Left ventricle myocardium superior (tissue), 1 donor: ENCODE measurements around the gene SPOCK1. TPM values are rescaled to one million over a fixed set of nuclear protein-coding genes. Genes with fewer than 3 reads are reported as not detected.
"Not testable (repeated sequence)": the region's sequence is repeated elsewhere in the genome, so short reads cannot be mapped to it uniquely, and the experiment has no call there.

ENCODE experiments used
- ATAC-seq: fragments of 200-7000 bp; cut with Tn5 transposase; one replicate; pipeline ENCODE4 v1.9.1; 2020; ENCODE audit warnings: mild to moderate bottlenecking, moderate library complexity
- DNase-seq: peaks from one replicate; pipeline ENCODE4 v3.0.0-alpha.2; 2020
- intact Hi-C: fragments of 100-400 bp; cut with micrococcal nuclease; formaldehyde crosslinking; loops from one replicate; pipeline ENCODE4 v1.11.0; 2022
- long read RNA-seq: library from polyadenylated mRNA; unstranded; transcript quantifications from one replicate; pipeline ENCODE4 v2.0.0, GENCODE V29; 2021
- total RNA-seq: library from RNA; stranded (reverse); fragmentation: NEBNext Ultra II Directional; extraction: Animal tissue kit (Norgen Biotek cat#: 25700); gene quantifications from one replicate; pipeline ENCODE4 v1.2.1, GENCODE V29; 2021
- donor health status: DM: no; HTN: yes; CAD: no; lungs with severe emphysema.

The SPOCK1 gene
- 14.7 TPM for total RNA-seq
- long read RNA-seq = 0 reads

DNA sequence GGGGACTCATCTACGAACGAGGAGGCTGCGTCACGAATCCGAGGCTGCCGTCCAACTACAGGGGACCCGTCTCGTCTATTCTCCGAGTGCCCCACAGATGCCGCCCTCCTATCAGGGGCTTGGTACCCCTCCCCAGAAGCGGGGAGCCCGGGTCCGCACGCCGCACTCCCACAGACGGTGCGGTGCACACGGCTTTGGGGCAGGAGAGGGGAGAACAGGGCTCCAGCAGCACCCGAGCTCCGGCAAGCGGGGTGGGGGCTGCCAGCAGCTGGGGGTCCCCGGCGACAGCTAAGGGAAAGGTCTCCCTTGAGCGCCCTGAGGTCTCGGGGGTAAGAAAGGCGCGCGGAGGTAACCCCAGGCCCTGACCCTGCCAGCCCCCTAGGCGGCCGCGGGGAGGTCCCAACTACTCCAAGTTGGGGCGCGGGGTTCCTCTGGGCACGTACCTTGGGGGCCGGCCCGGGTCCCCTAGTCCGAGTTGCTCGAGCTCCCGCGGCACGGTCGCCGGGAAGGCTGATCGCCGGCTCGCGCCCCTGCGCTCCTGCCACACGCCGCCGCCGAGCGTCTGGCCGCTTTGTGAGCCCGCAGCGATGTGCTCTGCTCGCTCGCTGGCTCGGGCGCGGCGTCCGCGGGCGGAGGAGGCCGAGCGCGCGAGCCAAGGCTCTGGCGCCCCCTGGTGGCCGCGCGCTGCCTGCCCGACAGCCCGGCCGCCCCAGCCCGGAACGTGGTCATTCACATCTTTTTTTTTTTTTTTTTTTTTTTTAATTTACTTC lies at the start of gene SPOCK1:
Gene SPOCK1, minus strand, starts transcription at position 591 of the 770 bp plus-strand sequence.
- intact Hi-C loops = loop anchor here (5.0 kb wide), 1 partner anchor 177 kb away; no protein-coding TSS in a partner anchor
- ATAC-seq = peak; percentile 96

GRCh38 chr5:137545956-137546355 lies 46.8 kb upstream of the SPOCK1 start:
- ATAC-seq (no peak), DNase-seq (no peak)
- intact Hi-C loops = no loop called here

More for the DNA sequence above, at the start of gene SPOCK1:
- peak; percentile 91 for DNase-seq

- intact Hi-C loops, ATAC-seq, DNase-seq: not testable (repeated sequence)
Measured at GRCh38 chr5:137535449-137535848, 36.3 kb upstream of the SPOCK1 start.

- ATAC-seq = no peak
- no peak for DNase-seq
- intact Hi-C loops = no loop called here
Measured at GRCh38 chr5:137533963-137534362, 34.8 kb upstream of the SPOCK1 start.

GRCh38 chr5:137531266-137531665 lies 32.1 kb upstream of the SPOCK1 start:
- intact Hi-C loops = no loop called here
- DNase-seq (no peak), ATAC-seq (no peak)

GRCh38 chr5:137521246-137521645 lies 22.1 kb upstream of the SPOCK1 start:
- ATAC-seq = no peak
- intact Hi-C loops = no loop called here
- DNase-seq = no peak

DNA sequence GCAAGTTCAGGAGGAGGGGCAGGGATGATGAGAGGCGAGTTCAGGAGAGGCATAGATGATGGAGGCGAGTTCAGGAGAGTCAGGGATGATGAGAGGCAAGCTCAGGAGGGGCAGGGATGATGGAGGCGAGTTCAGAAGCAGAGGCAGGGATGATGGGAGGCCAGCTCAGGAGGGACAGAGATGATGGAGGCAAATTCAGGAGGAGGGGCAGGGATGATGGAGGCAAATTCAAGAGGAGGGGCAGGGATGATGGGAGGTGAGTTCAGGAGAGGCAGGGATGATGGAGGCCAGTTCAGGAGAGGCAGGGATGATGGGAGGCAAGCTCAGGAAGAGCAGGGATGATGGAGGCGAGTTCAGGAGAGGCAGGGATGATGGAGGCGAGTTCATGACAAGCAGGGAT lies 17.8 kb upstream of the SPOCK1 start:
- DNase-seq = no peak
- ATAC-seq = no peak
- intact Hi-C loops = no loop called here

- intact Hi-C loops = no loop called here
Measured at GRCh38 chr5:137516251-137516797, 17.2 kb upstream of the SPOCK1 start.

DNA sequence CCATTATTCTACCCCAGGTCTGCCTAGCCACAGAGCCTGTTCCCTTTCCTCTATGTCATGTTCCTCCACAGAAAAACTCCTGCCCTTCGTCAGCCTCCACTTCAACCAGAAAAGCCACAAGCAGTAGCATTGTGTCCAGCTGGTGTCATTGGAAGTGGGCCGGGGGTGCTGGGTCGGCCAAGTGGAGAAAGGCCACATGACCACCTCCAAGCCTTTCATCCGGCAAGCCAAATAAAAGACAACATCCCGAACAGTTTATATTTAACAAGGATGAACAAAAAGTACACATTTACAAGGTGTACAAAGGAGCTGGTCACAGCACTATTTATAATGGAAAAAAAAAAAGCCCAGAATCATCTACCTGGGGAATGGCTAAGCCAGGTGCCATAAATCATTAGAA lies 16.1 kb upstream of the SPOCK1 start:
- intact Hi-C loops = no loop called here
- DNase-seq = no peak
- no peak for ATAC-seq

More at GRCh38 chr5:137516251-137516797, 17.2 kb upstream of the SPOCK1 start:
- no peak for DNase-seq
- no peak for ATAC-seq

DNA sequence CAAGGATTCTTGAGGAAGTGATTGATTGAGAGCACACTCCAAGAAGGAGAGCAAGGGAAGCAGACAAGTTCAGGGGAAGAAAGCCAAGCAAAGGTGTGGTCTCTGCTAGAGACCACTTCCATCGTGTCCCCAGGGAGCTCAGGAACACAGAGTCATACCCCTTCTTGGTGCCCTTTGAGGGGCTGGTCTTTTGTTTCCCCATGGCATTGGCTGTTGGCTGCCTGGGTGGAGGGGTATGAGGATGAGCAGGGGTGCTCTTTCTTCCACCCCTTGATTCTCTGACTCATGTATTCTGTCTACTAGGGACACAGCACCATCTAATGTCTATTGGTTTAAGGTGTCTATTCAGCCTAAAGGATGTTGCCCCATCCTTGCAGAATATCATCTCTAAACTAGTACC lies 11.5 kb upstream of the SPOCK1 start:
- ATAC-seq (no peak), DNase-seq (no peak)
- intact Hi-C loops = no loop called here

GRCh38 chr5:137507150-137507549 lies 8.0 kb upstream of the SPOCK1 start:
- intact Hi-C loops = no loop called here
- ATAC-seq (no peak), DNase-seq (no peak)

GRCh38 chr5:137506296-137506695 lies 7.2 kb upstream of the SPOCK1 start:
- intact Hi-C loops = no loop called here
- ATAC-seq = no peak
- DNase-seq = no peak

- ATAC-seq = no peak
- intact Hi-C loops = no loop called here
- no peak for DNase-seq
Measured at GRCh38 chr5:137504916-137505315, 5.8 kb upstream of the SPOCK1 start.

GRCh38 chr5:137503456-137503855 lies 4.3 kb upstream of the SPOCK1 start:
- intact Hi-C loops = no loop called here
- ATAC-seq = no peak
- no peak for DNase-seq

GRCh38 chr5:137502632-137503031 lies 3.5 kb upstream of the SPOCK1 start:
- intact Hi-C loops = no loop called here
- no peak for DNase-seq

GRCh38 chr5:137501846-137502406 lies 2.8 kb upstream of the SPOCK1 start:
- intact Hi-C loops = no loop called here
- ATAC-seq = no peak
- DNase-seq = no peak

More at GRCh38 chr5:137502632-137503031, 3.5 kb upstream of the SPOCK1 start:
- ATAC-seq = no peak

GRCh38 chr5:137501226-137501625 lies 2.1 kb upstream of the SPOCK1 start:
- no peak for ATAC-seq
- no peak for DNase-seq
- intact Hi-C loops = no loop called here

DNA sequence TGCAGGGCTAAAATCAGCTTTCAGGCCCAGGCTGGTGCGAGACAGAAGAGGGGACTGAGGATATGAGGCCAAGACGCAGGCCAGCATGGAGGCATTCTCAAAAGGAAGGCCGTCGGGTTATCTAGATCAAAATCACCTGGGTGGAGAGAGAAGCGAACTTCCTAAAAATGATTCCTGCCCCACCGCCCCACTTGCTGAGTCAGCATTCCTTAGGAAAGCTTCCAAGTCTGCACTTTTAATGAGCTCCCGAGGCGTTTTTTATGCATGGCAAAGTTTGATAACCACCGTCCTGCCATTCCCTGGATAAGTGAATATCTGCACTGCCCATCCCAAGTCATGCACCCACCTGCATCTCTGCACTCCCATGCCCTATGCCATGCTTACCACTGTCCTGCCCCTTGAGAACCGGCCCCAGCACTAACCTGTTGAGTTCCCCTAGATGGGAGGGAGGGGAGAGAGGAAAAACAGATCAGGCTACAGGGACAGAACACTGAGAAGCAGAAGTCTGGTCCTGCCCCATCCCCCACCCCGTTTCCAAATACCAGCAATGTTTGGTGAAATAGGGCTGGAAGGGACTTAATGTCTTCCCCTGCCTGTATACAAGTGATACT lies 1.6 kb upstream of the SPOCK1 start:
- ATAC-seq (no peak), DNase-seq (no peak)
- intact Hi-C loops = no loop called here

- DNase-seq, ATAC-seq: not testable (repeated sequence)
- intact Hi-C loops = loop anchor here (5.0 kb wide), 1 partner anchor 177 kb away; no protein-coding TSS in a partner anchor
Measured at GRCh38 chr5:137499506-137499847, 351 bp upstream of the SPOCK1 start.

DNA sequence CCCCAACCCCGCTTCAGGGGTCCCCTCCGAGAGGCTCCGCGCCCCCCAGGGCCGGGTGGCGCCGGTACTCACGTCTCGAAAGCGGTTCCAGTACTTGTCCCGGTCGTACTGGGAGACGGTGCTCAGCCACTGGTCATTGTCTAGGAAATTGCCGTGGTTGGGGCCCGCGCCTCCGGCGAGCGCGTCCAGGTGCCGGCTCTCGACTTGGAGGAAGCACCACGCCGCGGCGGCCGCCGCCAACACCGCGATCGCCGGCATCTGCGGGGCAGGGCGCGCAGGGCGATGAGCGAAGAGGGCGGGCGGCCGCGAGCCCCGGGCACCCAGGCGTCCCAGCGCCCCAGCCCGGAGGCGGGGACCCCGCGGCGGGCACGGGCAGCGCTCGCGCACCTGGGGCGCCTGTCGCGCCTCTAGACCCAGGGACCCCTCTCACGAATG lies 808 bp downstream of the SPOCK1 start:
- peak; percentile 61 for ATAC-seq
- intact Hi-C loops = loop anchor here (5.0 kb wide), 1 partner anchor 176 kb away; no protein-coding TSS in a partner anchor
- peak; percentile 53 for DNase-seq
